Activated naive CD4-positive, alpha-beta T cell treated with anti-CD3 and anti-CD28 coated beads, Interleukin-2, amount 50 U/mL, for 72 hours (primary cell): ENCODE data around the gene GKN2. TPM values are rescaled to one million over a fixed set of nuclear protein-coding genes. Genes with fewer than 3 reads are reported as not detected.
A peak's percentile ranks its signal among the peaks of the same experiment; 100 is the strongest.

ENCODE experiments used
- ATAC-seq, 2 donors: fragments of 150-1000 bp; cut with Tn5 transposase; 2 replicates each; pipeline ENCODE4 v1.10.0; 2021; ENCODE audit warnings: mild to moderate bottlenecking in 2 of 2, moderate library complexity in 2 of 2
- DNase-seq, 2 donors: peaks; one replicate each; pipeline ENCODE4 v3.0.0; 2021 to 2022; ENCODE audit warnings: low spot score in 2 of 2
- H3K27ac Mint-ChIP-seq, 2 donors: one replicate each; pipeline ENCODE4 v1.8.0; 2022; ENCODE audit warnings: mild to moderate bottlenecking in 2 of 2, mixed read lengths in 2 of 2
- H3K36me3 Mint-ChIP-seq, 2 donors: one replicate each; pipeline ENCODE4 v1.8.0; 2022; ENCODE audit warnings: mixed read lengths in 2 of 2
- H3K9me3 Mint-ChIP-seq, 2 donors: one replicate each; pipeline ENCODE4 v1.8.0; 2022; ENCODE audit warnings: mixed read lengths in 2 of 2
- total RNA-seq, 2 donors: library from RNA; stranded (reverse); gene quantifications; one replicate each; pipeline ENCODE4 v1.2.3, GENCODE V29; 2022

Gene GKN2
- not detected for total RNA-seq

- H3K36me3 Mint-ChIP-seq = no peaks in the 10 kb centered on the region
- H3K9me3 Mint-ChIP-seq = no peaks in the 10 kb centered on the region
Measured at GRCh38 chr2:68952887-68953521, at the start of gene GKN2. Gene GKN2, minus strand, starts transcription at chr2:68952893. Its CDS starts 32 bp downstream, at chr2:68952861.

GRCh38 chr2:69001879-69002278, 49.2 kb upstream of the GKN2 start:
- DNase-seq (no peak), ATAC-seq (no peak)
- H3K9me3 Mint-ChIP-seq = peaks cover 11 to 17% of the 10 kb centered on the region in 2 donors
- peaks cover 0 to 17% of the 10 kb centered on the region in 2 donors for H3K36me3 Mint-ChIP-seq
- H3K27ac Mint-ChIP-seq = no peak overlapping the region

More at GRCh38 chr2:68952887-68953521, at the start of gene GKN2:
- no peak within 1 kb of the TSS for H3K27ac Mint-ChIP-seq
- ATAC-seq (no peak), DNase-seq (no peak)

GRCh38 chr2:68997401-68997800, 44.7 kb upstream of the GKN2 start:
- Mint-ChIP-seq H3K9me3 (peaks cover 10% of the 10 kb centered on the region in 2 donors), H3K27ac (no peak overlapping the region), H3K36me3 (peaks cover 0 to 10% of the 10 kb centered on the region in 2 donors)
- no peak for ATAC-seq
- no peak for DNase-seq

- no peaks in the 10 kb centered on the region for H3K36me3 Mint-ChIP-seq
- H3K27ac Mint-ChIP-seq = no peak overlapping the region
- DNase-seq = no peak
- H3K9me3 Mint-ChIP-seq = no peaks in the 10 kb centered on the region
- ATAC-seq = no peak
Measured at GRCh38 chr2:68995916-68996315, 43.2 kb upstream of the GKN2 start.

GRCh38 chr2:68994864-68995263, 42.2 kb upstream of the GKN2 start:
- Mint-ChIP-seq H3K9me3 (no peaks in the 10 kb centered on the region), H3K27ac (no peak overlapping the region), H3K36me3 (no peaks in the 10 kb centered on the region)
- no peak for ATAC-seq
- DNase-seq = no peak

- Mint-ChIP-seq H3K36me3 (no peaks in the 10 kb centered on the region), H3K9me3 (no peaks in the 10 kb centered on the region), H3K27ac (no peak overlapping the region)
- DNase-seq (no peak), ATAC-seq (no peak)
Measured at GRCh38 chr2:68993660-68994059, 41.0 kb upstream of the GKN2 start.

- no peaks in the 10 kb centered on the region for H3K36me3 Mint-ChIP-seq
- ATAC-seq (no peak), DNase-seq (no peak)
- H3K27ac Mint-ChIP-seq = no peak overlapping the region
- no peaks in the 10 kb centered on the region for H3K9me3 Mint-ChIP-seq
Measured at GRCh38 chr2:68992933-68993332, 40.2 kb upstream of the GKN2 start.

- no peak overlapping the region for H3K27ac Mint-ChIP-seq
- no peaks in the 10 kb centered on the region for H3K9me3 Mint-ChIP-seq
- DNase-seq (no peak), ATAC-seq (no peak)
- H3K36me3 Mint-ChIP-seq = no peaks in the 10 kb centered on the region
Measured at GRCh38 chr2:68992341-68992740, 39.6 kb upstream of the GKN2 start.

GRCh38 chr2:68989035-68989434, 36.3 kb upstream of the GKN2 start:
- ATAC-seq (no peak), DNase-seq (no peak)
- no peak overlapping the region for H3K27ac Mint-ChIP-seq
- no peaks in the 10 kb centered on the region for H3K36me3 Mint-ChIP-seq
- no peaks in the 10 kb centered on the region for H3K9me3 Mint-ChIP-seq

GRCh38 chr2:68987021-68987503, 34.4 kb upstream of the GKN2 start:
- ATAC-seq = no peak
- no peak for DNase-seq
- H3K9me3 Mint-ChIP-seq = no peaks in the 10 kb centered on the region
- no peaks in the 10 kb centered on the region for H3K36me3 Mint-ChIP-seq
- H3K27ac Mint-ChIP-seq = no peak overlapping the region

- ATAC-seq = no peak
- H3K27ac Mint-ChIP-seq = no peak overlapping the region
- DNase-seq = no peak
- H3K9me3 Mint-ChIP-seq = no peaks in the 10 kb centered on the region
- H3K36me3 Mint-ChIP-seq = no peaks in the 10 kb centered on the region
Measured at GRCh38 chr2:68980956-68981355, 28.3 kb upstream of the GKN2 start.

GRCh38 chr2:68978098-68978497, 25.4 kb upstream of the GKN2 start:
- Mint-ChIP-seq H3K27ac (no peak overlapping the region), H3K9me3 (no peaks in the 10 kb centered on the region), H3K36me3 (no peaks in the 10 kb centered on the region)
- no peak for ATAC-seq
- no peak for DNase-seq

- ATAC-seq (no peak), DNase-seq (no peak)
- H3K27ac Mint-ChIP-seq = no peak overlapping the region
- no peaks in the 10 kb centered on the region for H3K36me3 Mint-ChIP-seq
- no peaks in the 10 kb centered on the region for H3K9me3 Mint-ChIP-seq
Measured at GRCh38 chr2:68977453-68977852, 24.8 kb upstream of the GKN2 start.

- no peak for ATAC-seq
- no peak overlapping the region for H3K27ac Mint-ChIP-seq
- no peaks in the 10 kb centered on the region for H3K36me3 Mint-ChIP-seq
- no peaks in the 10 kb centered on the region for H3K9me3 Mint-ChIP-seq
- DNase-seq = no peak
Measured at GRCh38 chr2:68975844-68976243, 23.2 kb upstream of the GKN2 start.

GRCh38 chr2:68974946-68975665, 22.4 kb upstream of the GKN2 start:
- H3K36me3 Mint-ChIP-seq = no peaks in the 10 kb centered on the region
- H3K9me3 Mint-ChIP-seq = no peaks in the 10 kb centered on the region
- DNase-seq = no peak
- ATAC-seq = no peak
- no peak overlapping the region for H3K27ac Mint-ChIP-seq

- no peaks in the 10 kb centered on the region for H3K9me3 Mint-ChIP-seq
- H3K36me3 Mint-ChIP-seq = no peaks in the 10 kb centered on the region
- H3K27ac Mint-ChIP-seq = no peak within 1 kb of the TSS
- ATAC-seq (no peak), DNase-seq (no peak)
Measured at GRCh38 chr2:68974251-68974650, 21.6 kb upstream of the GKN2 start, which contains the start of gene GKN1. Gene GKN1, plus strand, starts transcription at chr2:68974636. Its CDS starts 42 bp downstream, at chr2:68974678.

GRCh38 chr2:68971591-68972231, 19.0 kb upstream of the GKN2 start:
- ATAC-seq (peak; percentile 46 to 68), DNase-seq (no peak)
- Mint-ChIP-seq H3K27ac (no peak overlapping the region), H3K36me3 (no peaks in the 10 kb centered on the region), H3K9me3 (no peaks in the 10 kb centered on the region)
